Endothelial cell (in vitro differentiated cells): ENCODE data around the gene FGF12. TPM values are rescaled to one million over a fixed set of nuclear protein-coding genes. Genes with fewer than 3 reads are reported as not detected.

Source experiments
- DNase-seq: peaks from one replicate; pipeline ENCODE4 v3.0.0; 2021; ENCODE audit warnings: low spot score
- H3K27ac Mint-ChIP-seq: one replicate; pipeline ENCODE4 v1.8.0; 2021; ENCODE audit warnings: mixed read lengths, inconsistent platforms; ENCODE audit not compliant: unreplicated experiment
- H3K27me3 Mint-ChIP-seq: one replicate; pipeline ENCODE4 v1.8.0; 2021; ENCODE audit warnings: mild to moderate bottlenecking, moderate library complexity, mixed read lengths, inconsistent platforms; ENCODE audit not compliant: unreplicated experiment
- H3K36me3 Mint-ChIP-seq: one replicate; pipeline ENCODE4 v1.8.0; 2021; ENCODE audit warnings: mild to moderate bottlenecking, low read depth, mixed read lengths, inconsistent platforms; ENCODE audit not compliant: unreplicated experiment
- H3K4me1 Mint-ChIP-seq: one replicate; pipeline ENCODE4 v1.8.0; 2021; ENCODE audit warnings: mild to moderate bottlenecking, mixed read lengths, inconsistent platforms; ENCODE audit not compliant: unreplicated experiment
- H3K4me3 Mint-ChIP-seq: one replicate; pipeline ENCODE4 v1.8.0; 2021; ENCODE audit warnings: mild to moderate bottlenecking, mixed read lengths, inconsistent platforms; ENCODE audit not compliant: unreplicated experiment
- H3K9me3 Mint-ChIP-seq: one replicate; pipeline ENCODE4 v1.8.0; 2021; ENCODE audit warnings: mixed read lengths, inconsistent platforms; ENCODE audit not compliant: unreplicated experiment
- total RNA-seq: library from RNA; stranded (reverse); fragmentation: NEBNext Ultra II Directional; extraction: Animal tissue kit (Norgen Biotek cat#: 25700); gene quantifications from one replicate; pipeline ENCODE4 v1.2.1, GENCODE V29; 2021; ENCODE audit not compliant: unreplicated experiment
- TF ChIP-seq, protein P1 (sequence below): fragments of 200-600 bp; sonication (generic); IDR thresholded peaks from one replicate; pipeline ENCODE4 v1.5.0; 2021; ENCODE audit warnings: antibody characterized with exemption; ENCODE audit not compliant: unreplicated experiment

Gene FGF12
- total RNA-seq, 1 donor from 2014 or later, result 19.1 TPM

DNA sequence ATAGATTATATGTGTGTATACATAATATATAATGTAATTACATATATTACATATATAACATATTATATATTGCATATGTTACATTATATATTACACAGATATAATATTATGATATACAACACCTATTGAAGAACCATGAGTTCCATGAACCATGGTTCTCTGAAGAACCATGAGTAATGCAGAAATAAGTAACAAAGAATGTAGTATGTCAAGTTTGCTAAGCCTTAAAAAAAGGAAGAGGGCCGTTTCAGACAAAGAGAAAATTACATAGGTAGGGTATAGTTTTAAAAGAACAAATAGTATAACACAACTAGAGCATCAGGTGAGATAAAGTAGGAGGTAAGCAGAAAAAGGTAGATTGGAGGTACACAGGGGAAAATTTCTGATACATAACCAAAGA, 177.0 kb downstream of the FGF12 start:
- H3K27me3 Mint-ChIP-seq, result peaks cover 2% of the 10 kb centered on the region
- TF ChIP-seq, protein P1, sequence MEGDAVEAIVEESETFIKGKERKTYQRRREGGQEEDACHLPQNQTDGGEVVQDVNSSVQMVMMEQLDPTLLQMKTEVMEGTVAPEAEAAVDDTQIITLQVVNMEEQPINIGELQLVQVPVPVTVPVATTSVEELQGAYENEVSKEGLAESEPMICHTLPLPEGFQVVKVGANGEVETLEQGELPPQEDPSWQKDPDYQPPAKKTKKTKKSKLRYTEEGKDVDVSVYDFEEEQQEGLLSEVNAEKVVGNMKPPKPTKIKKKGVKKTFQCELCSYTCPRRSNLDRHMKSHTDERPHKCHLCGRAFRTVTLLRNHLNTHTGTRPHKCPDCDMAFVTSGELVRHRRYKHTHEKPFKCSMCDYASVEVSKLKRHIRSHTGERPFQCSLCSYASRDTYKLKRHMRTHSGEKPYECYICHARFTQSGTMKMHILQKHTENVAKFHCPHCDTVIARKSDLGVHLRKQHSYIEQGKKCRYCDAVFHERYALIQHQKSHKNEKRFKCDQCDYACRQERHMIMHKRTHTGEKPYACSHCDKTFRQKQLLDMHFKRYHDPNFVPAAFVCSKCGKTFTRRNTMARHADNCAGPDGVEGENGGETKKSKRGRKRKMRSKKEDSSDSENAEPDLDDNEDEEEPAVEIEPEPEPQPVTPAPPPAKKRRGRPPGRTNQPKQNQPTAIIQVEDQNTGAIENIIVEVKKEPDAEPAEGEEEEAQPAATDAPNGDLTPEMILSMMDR, result no peak
- H3K27ac Mint-ChIP-seq, result no peak overlapping the region
- H3K4me3 Mint-ChIP-seq, result no peak overlapping the region
- H3K4me1 Mint-ChIP-seq, result no peaks in the 10 kb centered on the region
- no peaks in the 10 kb centered on the region for H3K9me3 Mint-ChIP-seq
- no peak for DNase-seq
- no peaks in the 10 kb centered on the region for H3K36me3 Mint-ChIP-seq

DNA sequence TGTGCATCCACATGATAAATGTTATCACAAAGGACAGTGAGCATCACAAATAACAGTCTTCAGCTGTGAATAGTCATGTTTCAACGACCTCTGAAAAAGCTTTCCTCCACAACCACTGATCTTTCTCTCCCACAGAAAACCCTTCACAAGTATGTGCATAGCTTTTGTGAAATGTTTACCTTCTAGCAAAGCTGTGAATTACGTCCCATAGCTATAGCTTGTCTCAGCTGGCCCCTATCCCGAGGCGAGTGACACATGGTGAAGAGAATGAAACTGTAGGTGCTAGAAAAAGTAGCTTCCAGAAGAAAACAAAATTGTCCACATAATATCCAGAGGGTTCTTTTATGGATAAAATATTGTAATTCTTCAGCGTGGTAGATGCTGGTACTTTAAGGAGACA, 182.0 kb downstream of the FGF12 start:
- TF ChIP-seq, protein P1, result no peak
- peaks cover 3% of the 10 kb centered on the region for H3K27me3 Mint-ChIP-seq
- no peak for DNase-seq
- H3K9me3 Mint-ChIP-seq, result no peaks in the 10 kb centered on the region
- no peaks in the 10 kb centered on the region for H3K4me1 Mint-ChIP-seq
- H3K4me3 Mint-ChIP-seq, result no peak overlapping the region
- no peak overlapping the region for H3K27ac Mint-ChIP-seq
- no peaks in the 10 kb centered on the region for H3K36me3 Mint-ChIP-seq

DNA sequence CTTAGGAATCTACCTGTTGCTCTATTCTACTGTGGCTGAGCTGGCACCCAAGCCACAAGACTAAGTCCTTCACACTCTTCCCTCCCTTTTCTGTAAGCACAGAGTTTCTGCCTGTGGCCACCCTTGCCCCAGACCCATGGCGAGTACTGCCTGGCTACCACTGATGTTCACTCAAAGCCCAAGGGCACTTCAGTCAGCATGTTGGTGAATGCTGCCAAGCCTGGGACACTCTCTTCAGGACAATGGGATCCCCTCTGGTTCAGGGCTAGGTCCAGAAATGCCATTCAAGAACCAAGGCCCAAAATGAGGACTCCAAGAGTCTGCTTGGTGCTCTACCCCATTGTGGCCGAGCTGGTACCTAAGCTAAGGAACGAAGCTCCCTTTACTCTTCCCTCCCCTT, 184.2 kb downstream of the FGF12 start:
- H3K27ac Mint-ChIP-seq, result no peak overlapping the region
- TF ChIP-seq, protein P1, result no peak
- peaks cover 3% of the 10 kb centered on the region for H3K27me3 Mint-ChIP-seq
- H3K9me3 Mint-ChIP-seq, result no peaks in the 10 kb centered on the region
- H3K4me3 Mint-ChIP-seq, result no peak overlapping the region
- no peaks in the 10 kb centered on the region for H3K4me1 Mint-ChIP-seq
- DNase-seq, result no peak
- no peaks in the 10 kb centered on the region for H3K36me3 Mint-ChIP-seq

DNA sequence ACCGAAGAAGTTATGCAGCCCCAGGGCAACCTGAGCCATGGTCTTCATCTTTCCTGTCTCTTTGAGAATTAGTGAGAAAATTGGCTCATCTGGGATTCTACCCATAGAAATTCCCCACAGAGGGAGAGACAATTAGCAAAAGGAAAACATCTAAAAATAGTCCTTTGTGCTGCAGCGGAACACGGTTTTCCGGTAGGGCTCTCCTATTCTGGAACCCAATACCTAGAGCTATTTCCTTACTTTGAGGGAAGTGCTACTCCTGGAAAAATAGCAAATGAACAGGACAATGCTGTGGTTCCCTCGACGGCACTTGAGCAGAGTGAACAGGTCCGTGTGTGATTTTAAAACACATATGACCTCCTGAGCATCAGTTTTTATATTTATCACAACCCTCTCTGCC, 210.5 kb downstream of the FGF12 start:
- Mint-ChIP-seq H3K9me3 (no peaks in the 10 kb centered on the region), H3K4me3 (no peak overlapping the region), H3K4me1 (peaks cover 16% of the 10 kb centered on the region), H3K27me3 (peaks cover 4% of the 10 kb centered on the region), H3K36me3 (no peaks in the 10 kb centered on the region), H3K27ac (no peak overlapping the region)
- TF ChIP-seq, protein P1, result no peak
- DNase-seq, result no peak

GRCh38 chr3:192515664-192516045, 211.7 kb downstream of the FGF12 start:
- Mint-ChIP-seq H3K27ac (no peak overlapping the region), H3K9me3 (no peaks in the 10 kb centered on the region), H3K4me1 (peaks cover 16% of the 10 kb centered on the region), H3K36me3 (no peaks in the 10 kb centered on the region), H3K4me3 (peak overlapping the region; percentile 88), H3K27me3 (peaks cover 4% of the 10 kb centered on the region)
- TF ChIP-seq, protein P1, result no peak
- peak; percentile 3 for DNase-seq
